GM12874 (cell line): ENCODE measurements around the gene MAMLD1.

Source experiments
- TF ChIP-seq, protein P1 (sequence below): IDR thresholded peaks from 2 replicates; pipeline ENCODE4 v1.5.1; 2011; ENCODE audit warnings: low read depth, mild to moderate bottlenecking, control low read depth, low read length, moderate library complexity; ENCODE audit not compliant: insufficient read depth

MAMLD1 gene

DNA sequence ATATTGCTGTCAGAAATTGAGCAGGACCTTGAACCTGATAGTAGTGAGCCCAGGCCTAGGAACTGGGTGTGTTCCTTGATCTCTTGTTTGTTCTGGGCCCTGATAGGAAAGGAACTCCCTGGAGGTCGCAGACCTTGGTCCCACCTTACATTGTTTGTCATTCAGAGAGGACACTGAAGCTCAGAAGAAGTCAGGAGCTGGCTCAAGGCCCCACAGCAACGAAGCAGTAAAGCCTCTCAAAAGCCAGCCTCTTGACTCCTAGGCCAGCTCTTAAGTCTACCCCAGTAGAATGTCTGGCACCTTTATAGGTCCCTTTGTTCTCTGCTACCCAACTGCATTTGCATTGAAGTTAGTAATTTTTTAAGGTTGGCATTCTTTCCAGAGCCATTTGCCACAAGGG lies 46.8 kb downstream of the MAMLD1 start:
- TF ChIP-seq, protein P1, sequence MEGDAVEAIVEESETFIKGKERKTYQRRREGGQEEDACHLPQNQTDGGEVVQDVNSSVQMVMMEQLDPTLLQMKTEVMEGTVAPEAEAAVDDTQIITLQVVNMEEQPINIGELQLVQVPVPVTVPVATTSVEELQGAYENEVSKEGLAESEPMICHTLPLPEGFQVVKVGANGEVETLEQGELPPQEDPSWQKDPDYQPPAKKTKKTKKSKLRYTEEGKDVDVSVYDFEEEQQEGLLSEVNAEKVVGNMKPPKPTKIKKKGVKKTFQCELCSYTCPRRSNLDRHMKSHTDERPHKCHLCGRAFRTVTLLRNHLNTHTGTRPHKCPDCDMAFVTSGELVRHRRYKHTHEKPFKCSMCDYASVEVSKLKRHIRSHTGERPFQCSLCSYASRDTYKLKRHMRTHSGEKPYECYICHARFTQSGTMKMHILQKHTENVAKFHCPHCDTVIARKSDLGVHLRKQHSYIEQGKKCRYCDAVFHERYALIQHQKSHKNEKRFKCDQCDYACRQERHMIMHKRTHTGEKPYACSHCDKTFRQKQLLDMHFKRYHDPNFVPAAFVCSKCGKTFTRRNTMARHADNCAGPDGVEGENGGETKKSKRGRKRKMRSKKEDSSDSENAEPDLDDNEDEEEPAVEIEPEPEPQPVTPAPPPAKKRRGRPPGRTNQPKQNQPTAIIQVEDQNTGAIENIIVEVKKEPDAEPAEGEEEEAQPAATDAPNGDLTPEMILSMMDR, result no peak

DNA sequence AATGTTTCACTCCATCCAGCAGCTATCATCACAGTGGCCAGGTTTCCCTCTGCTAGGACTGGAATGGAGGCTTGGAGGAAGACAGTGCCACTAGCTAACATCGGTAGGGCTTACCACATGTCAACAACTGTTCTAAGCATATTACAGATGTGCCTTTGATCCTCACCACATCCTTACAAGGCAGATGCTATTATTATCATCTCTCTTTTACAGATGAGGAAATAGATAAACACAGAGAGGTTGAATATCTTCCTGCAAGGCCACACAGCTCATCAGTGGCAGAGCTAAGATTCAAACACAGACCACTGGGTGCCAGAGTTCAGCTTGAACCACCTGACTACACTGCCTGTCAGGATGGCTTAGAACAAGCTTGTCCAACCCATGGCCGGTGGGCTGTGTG lies 47.4 kb downstream of the MAMLD1 start:
- TF ChIP-seq, protein P1, result no peak

DNA sequence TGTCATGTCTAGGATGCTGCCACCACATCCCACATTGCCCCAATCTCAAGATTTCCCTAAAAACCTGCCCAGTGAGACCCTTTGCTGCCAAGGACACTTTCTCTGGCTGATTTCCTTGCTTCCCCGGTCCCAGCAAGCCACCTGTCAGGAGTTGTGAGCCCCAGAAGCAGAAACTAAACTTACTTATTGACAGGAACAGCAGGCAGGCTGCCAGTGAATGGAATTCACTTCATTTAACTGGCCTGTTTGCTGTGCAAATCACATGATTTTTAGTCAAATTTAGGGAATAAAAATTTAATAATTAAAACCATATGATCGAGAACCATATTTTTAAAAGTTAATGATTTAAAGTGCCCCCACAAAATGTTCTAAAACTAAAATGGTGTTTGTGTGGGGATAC lies 48.5 kb downstream of the MAMLD1 start:
- TF ChIP-seq, protein P1, result no peak

DNA sequence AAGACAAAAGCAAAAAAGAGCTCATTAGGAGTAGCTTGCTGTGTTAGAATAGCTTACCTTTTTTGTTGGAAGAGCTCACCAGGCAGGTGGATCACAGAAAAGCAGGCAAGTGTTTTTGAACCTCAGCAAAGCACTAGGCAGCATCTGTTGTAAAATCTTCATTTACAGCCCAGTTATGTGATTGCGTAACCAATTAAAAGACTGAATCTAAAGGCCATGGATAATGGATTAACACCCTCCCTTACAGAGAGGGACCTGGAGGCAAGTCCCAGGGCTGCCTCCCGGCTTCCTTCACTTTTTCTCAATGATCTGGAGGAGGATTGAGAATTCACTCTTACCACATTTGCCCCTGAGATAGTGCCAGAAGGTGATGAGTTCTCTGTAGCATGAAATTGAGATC lies 51.1 kb downstream of the MAMLD1 start:
- TF ChIP-seq, protein P1, result no peak

DNA sequence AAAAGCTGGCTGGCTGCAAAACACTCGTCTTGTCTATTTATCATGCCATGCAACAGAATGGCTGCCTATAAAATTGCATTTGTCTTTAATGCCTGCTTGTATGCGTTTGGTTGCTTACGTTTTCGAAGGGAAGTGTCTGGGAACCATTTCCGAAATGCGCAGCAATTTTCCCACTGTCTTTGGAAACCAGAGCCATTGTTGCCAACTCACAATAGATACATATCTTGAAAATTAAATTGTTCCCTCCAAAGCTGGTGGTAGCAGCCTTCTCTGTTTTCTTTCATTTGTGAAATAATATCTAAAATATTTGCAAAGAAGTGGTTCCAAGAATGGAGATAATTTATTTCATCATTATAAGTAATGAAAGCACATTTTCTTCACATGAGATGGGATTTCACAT lies 53.4 kb downstream of the MAMLD1 start:
- TF ChIP-seq, protein P1, result no peak

DNA sequence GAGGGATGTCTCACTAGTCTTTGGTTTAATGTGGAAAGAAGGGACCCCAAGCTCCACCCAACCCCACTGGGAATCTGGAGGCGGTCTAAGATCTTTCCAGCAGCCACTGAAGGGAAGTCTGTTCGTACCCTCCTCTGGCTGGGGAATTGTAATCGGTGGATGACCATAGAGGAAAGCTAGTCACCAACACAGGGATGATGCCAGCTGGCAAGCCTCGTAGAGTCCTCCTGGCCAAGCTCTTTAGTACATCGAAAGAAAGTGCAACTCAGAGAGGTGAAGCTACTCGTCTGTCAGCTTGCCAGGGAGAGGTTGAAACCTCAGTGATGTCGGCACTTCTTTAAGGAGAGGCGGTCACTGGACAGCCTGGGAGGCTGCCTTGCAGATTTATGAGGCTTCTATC lies 58.7 kb downstream of the MAMLD1 start:
- TF ChIP-seq, protein P1, result no peak

DNA sequence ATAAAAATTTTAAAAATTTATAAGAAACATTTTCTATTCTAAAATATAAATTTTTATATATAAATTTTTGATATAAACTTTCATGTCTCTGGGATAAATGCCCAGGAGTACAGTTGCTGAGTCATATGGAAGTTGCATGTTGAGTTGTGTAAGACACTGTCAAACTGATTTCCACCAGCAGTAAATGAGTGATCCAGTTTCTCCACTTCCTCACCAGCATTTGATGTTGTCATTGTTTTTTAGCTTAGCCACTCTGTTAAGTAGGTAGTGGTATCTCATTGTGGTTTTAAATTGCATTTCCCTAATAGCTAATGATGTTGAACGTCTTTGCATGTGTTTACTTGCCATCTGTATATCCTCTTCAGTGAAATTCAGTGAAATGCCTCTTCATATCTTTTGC lies 66.5 kb downstream of the MAMLD1 start:
- TF ChIP-seq, protein P1, result no peak

DNA sequence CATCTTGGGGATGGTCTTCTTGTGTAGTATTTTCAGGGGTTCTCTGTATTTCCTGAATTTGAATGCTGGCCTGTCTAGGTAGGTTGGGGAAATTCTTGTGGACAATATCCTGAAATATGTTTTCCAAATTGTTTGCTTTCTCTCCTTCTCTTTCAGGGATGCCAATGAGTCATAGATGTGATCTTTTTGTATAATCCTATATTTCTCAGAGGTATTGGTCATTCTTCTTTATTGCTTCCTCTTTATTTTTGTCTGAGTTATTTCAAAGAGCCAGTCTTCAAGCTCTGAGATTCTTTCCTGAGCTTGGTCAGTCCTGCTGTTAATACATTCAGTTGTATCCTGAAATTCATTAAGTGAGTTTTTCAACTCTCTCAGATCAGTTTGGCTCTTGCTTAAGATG lies 73.1 kb downstream of the MAMLD1 start:
- TF ChIP-seq, protein P1, result no peak
